Activated CD4-positive, alpha-beta T cell treated with anti-CD3 and anti-CD28 coated beads, Interleukin-2, amount 50 U/mL, for 24 hours (primary cell): ENCODE results near the gene KIAA0513.

Experiments used
- DNase-seq, 2 donors: peaks; one replicate each; pipeline ENCODE4 v3.0.0-alpha.2; 2020; ENCODE audit warnings: low read depth in 1 of 2, low spot score in 1 of 2

The KIAA0513 gene

DNA sequence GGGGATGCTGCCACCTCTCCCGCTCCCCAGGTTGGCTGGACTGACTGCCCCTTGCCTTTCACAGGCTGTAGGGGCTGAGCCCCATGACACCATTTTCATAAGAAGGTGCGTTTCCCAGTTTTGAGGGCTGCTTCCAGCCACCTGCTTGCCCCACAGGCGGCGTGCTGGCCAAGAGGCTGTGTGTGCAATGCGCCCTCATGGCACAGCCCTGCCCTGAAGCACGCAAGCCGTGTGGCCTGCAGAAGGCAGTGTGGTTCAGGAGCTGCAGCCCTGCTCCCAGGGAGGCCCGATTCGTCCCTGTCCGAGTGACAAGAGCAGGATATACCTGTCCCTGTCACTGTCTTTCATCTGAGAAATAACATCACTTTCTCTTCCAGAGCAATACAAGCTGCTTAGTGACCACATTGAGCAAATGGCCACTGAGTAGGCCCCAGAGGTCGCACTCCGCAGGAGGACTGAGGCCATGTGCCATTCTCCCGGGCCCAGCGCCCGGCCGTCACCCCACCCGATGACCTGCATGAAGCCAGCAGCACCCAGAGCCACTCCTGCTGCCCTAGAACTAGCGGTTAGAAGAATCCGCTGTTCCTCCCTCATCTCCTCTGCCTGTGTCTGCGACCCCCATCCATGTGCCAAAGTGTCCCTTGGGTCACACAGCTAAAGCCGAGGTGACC is 60.4 kb downstream of the KIAA0513 start:
- DNase-seq: no peak

DNA sequence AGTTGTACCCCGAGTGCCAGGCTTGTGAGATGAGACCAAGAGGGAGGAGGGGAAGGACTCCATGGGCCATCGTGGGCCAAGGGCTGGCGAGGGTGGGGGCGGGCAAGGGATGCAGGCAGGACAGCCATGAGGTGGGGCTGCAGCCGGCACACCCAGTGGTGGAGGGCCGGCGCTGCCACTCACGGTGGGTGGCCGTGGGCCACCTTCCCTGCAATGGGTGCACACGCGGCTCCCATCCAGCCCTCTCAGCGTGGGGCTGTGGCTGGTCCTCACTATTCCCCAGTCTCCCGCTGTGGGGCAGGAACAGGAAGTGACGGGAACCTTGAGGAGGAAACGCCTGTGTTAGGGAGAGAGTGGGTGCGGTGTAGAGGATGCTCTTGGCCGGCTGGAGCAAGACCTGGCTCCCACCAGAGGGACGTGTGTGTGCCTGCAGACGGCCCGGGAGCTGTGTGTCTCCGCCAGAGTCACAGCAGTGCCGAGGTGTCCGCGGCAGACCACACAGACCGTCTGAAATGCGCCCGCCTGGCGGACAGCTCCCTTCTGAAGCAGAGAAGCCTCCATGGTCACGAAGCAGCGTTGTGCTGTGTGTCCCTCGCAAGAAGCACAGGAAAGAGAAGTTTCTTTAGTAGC is 61.1 kb downstream of the KIAA0513 start:
- no peak for DNase-seq

DNA sequence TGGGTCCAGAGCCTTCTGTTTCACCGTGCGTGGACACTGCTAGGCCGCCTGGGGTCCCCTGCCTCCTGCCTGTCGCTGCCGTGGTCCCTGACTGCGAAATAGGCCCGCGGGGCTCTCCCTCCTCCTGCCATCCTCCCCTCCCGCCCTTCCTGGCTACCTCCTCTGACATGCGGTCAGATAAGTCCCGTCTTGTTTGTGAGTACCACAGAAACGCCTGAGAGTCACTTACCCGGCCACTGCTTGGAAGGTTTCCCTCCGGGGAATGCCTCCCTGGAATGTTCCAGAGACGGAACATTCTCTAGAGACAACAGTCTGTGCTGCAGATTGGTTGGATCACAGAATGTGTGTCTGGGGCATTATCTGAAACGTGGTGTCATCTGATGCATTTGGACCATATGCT is 61.9 kb downstream of the KIAA0513 start:
- DNase-seq: no peak

DNA sequence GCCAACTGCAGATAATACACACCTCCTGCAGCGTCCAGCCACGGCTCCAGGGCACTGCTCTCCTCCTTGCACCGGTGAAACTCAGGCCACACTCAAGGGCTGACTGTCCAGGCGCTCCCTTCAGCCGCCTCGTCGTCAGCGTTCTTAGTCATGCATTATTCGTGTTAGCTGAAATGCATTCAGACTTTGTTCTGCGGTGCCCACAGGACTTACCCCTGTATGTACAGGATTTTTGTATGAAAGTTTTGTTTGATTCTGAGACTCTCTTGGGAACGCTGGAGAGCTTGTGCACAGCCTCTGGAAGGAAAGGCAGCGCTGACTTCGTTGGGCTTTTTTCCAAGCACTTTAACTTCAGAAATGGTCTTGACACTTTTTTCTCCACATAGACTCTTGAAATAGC is 62.6 kb downstream of the KIAA0513 start:
- no peak for DNase-seq

DNA sequence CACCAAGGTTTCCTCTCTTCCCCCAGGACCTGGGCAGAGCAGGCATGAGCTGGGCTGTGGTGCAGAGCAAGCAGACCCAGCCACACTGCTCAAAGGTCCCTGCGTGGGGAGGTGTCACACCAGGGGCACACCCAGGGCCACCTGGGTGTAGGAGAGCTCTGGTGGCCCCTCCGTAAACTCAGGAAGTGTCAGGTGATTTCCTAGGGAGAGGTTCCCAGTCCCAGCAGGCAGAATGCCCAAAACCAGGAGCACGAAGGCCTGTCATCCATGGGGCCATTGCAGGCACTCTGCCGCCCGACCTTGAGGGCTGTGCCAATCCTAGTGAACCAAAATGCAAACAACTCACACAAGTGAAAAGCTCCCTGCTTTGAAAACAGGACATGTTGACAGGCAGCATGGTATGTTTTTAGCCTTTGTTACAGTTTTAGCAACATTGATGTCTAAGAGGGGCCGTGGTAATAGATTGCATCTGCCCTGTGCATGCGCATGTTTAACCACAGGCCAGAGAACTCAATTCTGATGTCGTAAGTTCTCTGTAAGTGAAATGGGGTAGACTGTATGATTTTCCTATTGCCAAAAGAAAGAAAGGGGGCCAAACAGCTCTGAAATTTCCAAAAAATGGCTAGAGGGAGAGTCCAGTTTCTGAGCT is 63.4 kb downstream of the KIAA0513 start:
- DNase-seq: no peak

DNA sequence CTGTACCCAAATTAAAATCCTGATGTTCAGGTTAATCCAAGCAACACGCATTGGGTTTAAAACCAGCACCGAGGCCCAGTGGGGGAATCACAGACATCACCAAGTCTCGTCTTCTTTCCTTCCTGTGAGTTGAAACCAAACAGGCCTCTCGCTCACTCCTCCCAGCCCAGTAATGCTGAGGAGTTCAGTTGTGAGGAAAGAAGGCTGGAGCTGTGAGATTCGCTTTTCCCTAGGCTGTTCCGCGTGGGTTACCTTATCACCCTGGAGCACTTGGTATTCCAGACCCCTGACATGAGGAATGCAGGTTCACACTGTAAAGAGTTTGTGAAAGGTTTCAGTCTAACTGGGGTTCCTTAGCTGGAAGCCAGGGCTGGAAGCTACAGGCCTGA is 63.9 kb downstream of the KIAA0513 start:
- DNase-seq: no peak

DNA sequence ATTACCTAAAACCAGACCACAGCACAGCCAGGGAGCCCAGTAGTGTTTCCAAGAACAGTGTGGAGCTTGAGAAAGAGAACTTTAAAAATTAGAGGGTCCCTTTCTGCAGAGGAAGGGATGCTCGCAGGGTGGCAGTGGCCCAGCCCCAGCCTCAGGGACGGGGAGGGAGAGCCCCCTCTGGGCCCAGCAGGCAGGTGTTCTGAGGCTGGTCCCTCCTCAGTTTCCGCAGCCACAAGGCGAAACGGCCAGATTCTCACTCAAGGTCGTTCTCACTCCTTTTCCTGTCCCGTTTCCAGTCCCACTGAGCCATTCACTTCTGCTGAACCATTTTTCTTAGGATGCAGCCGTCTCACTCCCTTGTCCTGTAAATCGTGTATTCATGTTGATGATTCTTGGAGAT is 64.7 kb downstream of the KIAA0513 start:
- no peak for DNase-seq

DNA sequence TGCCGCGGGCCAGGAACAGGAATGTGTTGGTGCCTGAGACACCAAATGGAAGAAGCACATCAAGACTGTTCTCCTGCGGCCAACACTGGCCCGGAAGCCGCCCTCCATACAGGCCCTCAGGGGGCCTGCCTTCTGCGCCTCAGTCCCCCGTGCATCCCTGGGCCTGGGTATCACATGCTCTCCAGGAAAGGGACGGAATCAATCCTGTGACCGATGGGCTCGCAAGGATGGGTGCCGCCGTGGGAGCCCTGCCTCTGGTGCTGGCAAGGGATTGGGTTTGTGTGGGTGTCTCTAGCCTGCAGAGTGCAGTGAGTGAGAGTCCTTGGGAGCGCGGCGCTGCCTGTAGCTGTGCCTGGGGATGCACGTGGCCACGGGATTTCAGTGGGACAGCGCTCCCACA is 65.3 kb downstream of the KIAA0513 start:
- no peak for DNase-seq

DNA sequence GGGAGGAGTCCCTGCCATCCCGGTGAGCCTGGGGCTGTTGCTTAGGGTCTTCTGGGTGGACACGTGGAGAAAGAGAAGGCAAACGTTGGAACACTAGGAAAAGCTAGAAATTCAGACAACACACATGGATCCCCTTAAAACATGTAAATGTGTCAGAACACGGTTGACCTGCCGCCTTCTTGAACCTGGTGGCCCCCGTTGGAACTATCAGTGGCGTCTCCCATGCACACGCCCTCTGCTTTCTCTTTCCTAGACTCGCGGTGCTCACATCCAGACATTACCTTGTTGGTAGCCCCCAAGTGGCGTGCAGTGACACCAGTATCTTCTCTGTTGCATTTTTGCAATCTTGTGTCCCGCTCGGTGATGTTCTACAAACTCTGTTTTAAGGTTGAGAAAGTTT is 66.1 kb downstream of the KIAA0513 start:
- DNase-seq: no peak

DNA sequence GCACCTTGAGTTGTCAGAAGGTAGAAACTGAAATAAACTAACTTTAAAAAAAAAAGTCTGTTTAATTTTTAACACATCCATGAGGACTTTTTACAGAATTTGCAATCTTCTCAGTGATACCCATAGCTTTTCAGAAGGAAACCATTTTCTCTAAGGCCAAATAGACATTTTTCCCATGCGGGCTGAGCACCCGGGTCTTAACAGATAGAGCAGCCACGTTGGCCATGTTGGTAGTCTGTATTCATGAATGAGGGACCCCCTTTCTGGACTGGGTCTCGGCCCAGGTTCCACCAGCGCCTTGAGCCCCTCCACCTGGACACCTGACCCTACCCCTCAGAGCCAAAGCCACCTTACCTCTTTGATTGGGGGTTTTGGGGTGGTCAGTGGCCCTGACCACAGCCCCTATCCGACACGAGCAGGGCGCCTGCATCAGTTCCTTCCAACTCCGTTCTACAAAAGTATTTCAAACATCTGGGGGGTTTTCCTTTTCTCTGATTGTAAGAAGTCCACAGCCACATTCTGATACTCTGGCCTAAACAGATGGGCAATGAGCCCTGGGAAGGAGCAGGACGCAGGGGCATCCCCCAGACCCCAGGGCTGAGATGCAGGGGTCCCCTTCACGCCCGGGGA is 66.7 kb downstream of the KIAA0513 start:
- no peak for DNase-seq

DNA sequence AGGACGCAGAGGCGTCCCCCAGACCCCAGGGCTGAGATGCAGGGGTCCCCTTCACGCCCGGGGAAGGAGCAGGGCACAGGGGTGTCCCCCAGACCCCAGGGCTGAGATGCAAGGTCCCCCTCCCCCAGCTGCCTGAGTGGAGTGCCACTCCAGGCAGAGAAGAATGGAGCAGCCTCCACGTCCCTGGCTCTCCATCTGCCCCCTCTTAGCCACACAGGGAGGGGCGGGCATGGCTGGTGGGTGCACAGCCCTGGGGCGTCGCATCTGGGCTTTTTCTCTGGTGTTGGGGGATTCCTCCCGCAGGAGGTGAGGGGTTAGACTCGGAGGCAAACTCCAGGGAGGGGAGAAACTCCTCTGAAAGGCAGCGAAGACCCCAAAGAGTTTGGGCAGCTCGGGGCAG is 67.2 kb downstream of the KIAA0513 start:
- DNase-seq: no peak

DNA sequence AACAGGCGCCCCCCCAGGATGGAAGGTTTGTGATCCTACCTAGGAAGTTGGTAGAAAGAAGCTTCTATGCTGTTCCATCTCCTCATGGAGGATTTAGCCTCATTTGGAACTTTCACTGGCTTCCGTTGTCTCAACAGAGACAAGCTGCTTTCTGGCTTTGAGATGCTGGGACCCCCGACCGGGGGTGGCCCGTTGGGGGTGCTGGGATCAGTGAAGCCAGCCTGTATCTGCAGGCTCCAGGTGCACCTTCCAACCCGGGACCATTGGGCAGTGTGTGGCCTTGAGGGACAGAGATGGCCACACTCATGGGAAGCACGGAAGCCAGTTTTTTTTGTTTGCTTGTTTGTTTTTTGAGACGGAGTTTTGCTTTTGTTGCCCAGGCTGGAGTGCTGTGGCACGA is 69.3 kb downstream of the KIAA0513 start:
- no peak for DNase-seq

DNA sequence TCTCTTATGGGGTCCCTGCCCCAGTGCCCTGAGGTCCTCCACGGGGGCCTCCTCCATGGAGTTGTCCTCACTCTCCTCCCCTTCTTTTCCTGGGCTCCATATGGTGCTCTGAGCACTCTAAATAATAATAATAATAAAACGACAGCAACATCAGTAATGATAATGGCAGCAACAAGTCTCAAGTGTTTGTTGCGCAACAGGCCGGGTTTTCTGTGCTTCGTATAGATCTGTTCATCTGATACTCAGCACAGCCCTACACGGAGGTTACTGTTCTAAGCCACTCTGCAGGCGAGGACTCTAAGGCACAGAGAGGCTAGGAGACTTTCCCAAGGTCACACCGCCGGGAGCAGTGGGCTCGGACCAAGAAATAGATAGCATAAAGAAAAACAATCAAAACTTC is 71.0 kb downstream of the KIAA0513 start:
- no peak for DNase-seq

DNA sequence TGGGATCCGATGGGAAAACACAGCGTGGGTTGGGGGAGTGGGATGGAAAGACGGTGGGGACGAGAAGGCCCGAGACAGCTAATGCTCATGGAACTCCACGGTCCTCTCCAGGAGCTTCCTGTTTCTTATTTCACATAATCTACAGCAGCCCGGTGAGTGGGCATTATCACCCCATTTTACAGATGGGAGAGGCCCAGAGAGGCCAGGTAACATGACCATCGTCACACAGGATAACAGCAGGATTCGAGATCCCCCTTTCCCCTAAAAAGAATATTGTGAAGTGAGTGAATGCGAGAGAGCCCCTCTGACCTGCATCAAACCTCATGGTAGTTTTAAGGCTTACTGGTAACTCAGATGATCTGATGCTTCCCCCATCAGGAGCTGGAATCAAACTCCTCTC is 72.7 kb downstream of the KIAA0513 start:
- no peak for DNase-seq

DNA sequence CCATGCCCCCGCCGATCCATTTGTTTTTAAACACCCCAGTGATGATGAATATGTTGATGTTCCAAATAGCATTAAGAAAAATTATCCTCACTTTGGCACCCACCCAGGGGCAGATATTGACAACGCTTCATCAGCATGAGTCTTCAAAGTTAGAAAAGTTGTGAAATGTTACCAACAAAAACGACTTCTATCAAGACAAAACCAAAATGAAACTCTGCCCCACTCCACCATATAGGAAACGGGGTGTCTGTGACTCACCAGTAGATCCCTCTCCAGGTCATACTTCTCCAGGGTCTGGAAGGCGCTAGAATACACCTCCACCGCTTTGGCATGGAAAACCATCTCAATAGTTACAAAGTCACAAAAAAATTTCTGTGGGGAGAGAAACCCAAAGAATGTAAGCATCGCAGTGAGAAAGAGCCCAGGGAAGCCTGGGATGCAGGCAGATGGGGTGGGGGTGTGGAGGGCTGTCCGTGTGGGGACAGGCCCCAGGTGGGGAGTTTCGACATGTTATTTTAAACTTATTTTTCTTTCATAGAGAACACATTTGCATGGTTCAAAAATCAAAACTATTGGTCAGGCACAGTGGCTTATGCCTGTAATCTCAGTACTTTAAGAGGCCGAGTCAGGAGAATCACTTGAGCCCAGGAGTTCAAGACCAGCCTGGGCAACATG is 74.5 kb downstream of the KIAA0513 start:
- DNase-seq: no peak

DNA sequence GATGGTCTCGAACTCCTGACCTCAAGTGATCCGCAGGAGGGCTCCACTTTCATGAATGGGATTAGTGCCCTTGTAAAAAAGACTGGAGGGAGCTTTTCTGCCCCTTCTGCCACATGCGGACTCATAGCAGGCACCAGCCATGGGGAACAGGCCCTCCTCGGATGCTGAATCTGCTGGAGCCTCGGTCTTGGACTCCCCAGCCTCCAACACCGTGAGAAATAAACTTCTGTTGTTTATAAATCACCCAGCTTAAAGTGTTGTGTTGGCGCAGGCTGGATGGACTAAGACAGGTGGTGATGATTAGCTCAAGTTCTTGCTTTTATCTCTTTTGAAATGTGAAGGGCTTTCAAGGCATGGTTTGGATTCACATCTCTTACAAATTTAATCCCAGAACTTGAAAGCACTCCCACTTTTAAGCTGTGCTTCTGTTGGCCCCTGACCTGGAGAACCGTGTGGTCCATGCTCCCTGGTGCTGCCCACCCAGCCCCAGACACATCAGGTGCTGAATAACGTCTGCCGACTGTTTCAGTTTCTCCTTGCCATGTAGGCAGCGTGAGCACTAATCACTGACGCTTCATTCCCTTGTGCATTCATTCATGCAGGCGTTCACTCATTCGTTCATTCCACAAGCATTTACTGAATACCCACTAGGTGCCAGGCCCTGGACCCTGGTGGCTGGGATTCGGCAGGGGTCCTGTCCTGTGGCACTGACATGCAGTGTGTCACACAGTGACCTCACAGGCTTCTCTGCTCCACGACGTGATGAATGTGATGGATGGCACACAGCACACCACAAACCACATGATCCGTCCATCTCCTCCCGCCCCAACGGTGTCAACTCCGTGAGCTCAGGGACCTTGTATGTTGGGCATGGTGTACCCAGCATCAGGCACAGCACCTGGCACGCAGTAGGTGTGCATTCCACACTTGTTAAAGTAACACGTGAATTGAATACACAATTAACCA is 75.8 kb downstream of the KIAA0513 start:
- no peak for DNase-seq

DNA sequence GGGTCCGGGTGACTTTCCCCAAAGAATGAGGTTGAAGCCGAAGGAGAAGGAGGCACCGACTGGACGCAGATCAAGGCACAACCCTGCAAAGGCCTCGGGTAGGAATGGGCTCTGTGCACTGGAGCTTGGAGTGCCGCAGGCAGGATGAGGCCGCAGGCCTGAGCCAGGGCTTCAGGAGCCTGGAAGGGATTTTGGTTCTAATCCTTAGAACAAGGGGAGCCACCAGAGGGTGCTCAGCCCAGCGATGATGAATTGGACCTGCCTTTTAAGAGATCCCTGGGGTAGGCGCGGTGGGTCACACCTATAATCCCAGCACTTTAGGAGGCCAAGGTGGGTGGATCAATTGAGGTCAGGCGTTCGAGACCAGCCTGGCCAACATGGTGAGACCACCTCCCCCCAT is 76.6 kb downstream of the KIAA0513 start:
- no peak for DNase-seq

DNA sequence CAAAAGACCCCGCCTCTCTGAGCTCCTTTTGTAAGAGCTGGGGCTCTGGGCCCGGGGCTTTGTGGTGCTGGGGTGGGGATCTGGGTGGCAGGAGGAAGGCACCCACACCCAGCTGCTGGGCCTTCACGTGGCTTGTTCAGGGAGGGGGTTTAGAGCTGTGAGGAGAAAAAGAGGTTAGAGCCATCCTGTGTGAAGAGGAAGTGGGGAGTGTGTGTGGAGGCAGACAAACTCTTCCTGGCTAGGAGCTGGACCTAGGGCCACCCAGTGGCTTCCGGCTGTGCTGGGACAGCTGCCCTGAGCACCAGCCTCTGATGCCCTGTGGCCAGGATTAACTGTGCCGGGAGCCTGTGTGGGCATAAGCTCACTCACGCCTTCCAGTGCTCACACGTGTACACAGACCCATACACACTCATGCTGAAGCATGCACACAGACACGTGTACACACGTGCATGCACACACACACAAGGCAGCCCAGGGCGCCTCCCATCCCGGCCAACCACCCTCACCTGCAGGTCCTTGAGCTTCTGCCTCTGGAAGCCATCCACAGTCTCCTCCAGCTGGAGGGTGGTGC is 77.3 kb downstream of the KIAA0513 start:
- DNase-seq: no peak

DNA sequence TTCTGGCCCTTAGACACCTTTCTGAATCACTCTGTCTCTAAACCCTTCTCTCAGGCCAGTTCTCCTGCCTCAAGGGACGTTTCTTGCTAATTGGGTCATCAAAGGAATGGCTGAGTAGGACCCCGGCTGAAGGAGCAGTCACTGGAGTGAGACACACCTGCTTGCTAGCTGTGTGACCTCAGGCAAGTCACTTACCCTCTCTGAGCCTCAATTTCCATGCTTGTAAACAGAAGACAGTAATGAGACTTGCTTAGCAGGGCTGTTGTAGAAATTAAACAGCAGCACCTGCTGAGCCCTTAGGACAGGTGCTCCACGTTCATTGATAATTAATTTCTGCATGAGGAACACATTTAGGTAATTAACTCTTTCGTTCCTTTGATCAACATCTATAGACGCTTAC is 77.9 kb downstream of the KIAA0513 start:
- no peak for DNase-seq

DNA sequence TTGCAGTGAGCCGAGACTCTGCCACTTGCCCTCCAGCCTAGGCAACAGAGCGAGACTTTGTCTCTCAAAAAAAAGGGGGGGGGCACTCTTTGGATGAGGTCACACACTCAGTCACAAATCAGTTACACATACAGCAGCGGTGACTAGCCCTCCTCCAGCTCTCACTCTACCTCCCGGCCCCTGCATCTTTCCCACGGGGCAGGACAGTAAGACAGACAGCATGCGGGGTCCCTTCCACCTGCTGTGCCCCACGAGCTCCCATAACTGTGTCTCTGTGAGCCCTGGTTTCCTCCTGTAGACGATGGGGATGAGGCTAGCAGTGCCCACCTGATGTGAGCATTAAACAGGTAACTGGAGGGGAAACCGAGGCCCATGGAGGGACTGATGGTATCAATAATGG is 79.5 kb downstream of the KIAA0513 start:
- no peak for DNase-seq
